NB4 (cell line): ENCODE results near the gene CT45A3.

Experiments
- POLR2A ChIP-seq: IDR thresholded peaks from 2 replicates; pipeline ENCODE4 v1.6.1; 2011; ENCODE audit warnings: mild to moderate bottlenecking; ENCODE audit not compliant: insufficient read length; ENCODE audit errors: extremely low read depth
- TF ChIP-seq, protein P1 (sequence below): IDR thresholded peaks from one replicate; pipeline ENCODE4 v1.5.1; 2012; ENCODE audit warnings: low read depth, low read length
- TF ChIP-seq, protein P2 (sequence below): IDR thresholded peaks from 2 replicates; pipeline ENCODE4 v1.6.1; 2011; ENCODE audit warnings: low read depth, low read length

DNA sequence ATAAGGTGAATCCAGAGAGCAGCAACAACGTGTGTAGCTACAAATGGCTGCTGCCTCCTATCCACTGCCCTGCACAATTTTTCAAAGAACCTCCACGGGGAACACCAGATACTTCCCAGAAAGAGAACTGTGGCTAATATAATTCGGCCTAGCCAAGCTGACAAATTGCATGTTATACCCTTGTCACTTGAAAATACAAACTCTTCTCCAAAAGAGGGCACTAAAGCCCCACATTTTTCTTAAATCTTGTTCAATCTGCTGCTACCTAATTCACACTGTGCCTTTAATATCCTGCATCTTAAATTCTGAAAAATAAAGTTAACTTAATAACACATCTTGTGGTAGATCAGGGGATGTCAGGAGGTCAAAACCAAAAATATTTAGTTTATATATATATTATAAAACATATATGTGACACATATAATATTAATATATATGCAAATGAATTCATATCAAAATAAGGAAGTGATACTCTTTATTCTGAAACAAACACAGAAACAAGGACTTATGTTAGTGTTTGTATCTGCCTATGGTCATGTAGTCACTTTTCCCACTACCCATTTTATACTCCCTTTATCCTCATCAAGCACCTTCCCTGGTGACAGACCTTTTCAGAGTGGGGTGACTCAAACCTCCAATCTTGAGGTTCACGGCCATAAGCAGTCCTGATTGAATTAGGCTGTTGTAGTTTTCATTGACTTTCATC lies 30.5 kb downstream of the CT45A3 start:
- TF ChIP-seq, protein P1, sequence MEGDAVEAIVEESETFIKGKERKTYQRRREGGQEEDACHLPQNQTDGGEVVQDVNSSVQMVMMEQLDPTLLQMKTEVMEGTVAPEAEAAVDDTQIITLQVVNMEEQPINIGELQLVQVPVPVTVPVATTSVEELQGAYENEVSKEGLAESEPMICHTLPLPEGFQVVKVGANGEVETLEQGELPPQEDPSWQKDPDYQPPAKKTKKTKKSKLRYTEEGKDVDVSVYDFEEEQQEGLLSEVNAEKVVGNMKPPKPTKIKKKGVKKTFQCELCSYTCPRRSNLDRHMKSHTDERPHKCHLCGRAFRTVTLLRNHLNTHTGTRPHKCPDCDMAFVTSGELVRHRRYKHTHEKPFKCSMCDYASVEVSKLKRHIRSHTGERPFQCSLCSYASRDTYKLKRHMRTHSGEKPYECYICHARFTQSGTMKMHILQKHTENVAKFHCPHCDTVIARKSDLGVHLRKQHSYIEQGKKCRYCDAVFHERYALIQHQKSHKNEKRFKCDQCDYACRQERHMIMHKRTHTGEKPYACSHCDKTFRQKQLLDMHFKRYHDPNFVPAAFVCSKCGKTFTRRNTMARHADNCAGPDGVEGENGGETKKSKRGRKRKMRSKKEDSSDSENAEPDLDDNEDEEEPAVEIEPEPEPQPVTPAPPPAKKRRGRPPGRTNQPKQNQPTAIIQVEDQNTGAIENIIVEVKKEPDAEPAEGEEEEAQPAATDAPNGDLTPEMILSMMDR, result no peak
- TF ChIP-seq POLR2A, result no peak
- TF ChIP-seq, protein P2, sequence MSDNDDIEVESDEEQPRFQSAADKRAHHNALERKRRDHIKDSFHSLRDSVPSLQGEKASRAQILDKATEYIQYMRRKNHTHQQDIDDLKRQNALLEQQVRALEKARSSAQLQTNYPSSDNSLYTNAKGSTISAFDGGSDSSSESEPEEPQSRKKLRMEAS, result no peak
